GM19397 (cell line): ENCODE data around the gene MST1R.
"Not testable (repeated sequence)": the region's sequence is repeated elsewhere in the genome, so short reads cannot be mapped to it uniquely, and the experiment has no call there.

ENCODE experiments used
- ATAC-seq: cut with Tn5 transposase; IDR thresholded peaks from one replicate; pipeline ENCODE4 v1.9.1; 2021; ENCODE audit warnings: mild to moderate bottlenecking, moderate library complexity; ENCODE audit not compliant: unreplicated experiment

MST1R gene

DNA sequence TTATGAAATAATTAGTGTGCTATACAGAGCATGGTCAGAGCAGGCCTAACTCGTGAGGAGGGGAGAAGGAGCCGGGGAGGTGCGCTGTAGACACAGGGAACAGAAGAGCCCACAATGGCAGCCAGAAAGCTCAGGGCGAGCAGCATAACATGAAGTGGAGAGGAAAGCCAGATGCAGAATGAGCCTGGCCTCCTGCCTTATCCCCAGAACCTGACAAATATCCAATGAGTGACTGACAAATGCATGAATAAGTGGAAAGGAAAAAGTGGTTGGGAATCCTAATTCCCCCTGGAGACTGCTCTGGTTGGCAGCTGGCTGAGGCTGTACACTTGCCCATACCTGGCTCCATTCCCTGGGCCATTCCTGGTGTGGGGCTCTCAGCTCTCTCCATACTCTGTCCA lies 9.2 kb upstream of the MST1R start:
- no peak for ATAC-seq

DNA sequence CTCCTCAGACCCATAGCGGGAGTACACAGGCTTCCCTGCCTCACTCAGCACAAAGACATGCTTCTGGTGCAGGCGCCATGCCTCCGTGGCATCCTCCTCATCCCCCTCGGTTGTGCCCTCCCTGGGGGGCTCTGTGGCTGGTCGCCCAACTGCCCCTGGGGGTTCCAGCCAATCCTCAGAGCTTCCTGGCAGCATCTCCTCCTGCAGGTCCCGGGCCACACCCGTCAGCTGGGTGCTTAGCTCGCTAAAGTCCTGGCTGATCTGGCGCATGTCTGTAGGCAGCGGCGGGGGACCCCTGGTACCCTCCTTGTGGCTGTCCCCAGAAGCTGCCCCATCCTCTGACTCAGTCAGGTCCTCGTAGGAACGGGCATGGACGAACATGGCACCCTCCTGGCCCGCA lies 7.9 kb upstream of the MST1R start:
- ATAC-seq: no peak

DNA sequence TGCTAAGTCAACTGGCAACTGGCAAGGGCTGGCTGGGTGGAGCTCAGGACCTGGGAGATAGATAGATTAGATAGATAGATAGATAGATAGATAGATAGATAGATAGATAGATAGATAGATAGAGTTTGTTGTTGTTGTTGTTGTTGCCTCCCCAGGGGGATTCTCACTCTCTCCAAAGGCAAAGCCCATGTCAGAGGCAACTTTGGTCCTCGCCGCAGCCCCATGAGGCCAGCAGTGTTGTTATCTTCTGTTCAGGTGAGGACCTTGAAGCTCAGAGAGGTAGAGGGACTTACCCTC lies 7.4 kb upstream of the MST1R start:
- no peak for ATAC-seq

DNA sequence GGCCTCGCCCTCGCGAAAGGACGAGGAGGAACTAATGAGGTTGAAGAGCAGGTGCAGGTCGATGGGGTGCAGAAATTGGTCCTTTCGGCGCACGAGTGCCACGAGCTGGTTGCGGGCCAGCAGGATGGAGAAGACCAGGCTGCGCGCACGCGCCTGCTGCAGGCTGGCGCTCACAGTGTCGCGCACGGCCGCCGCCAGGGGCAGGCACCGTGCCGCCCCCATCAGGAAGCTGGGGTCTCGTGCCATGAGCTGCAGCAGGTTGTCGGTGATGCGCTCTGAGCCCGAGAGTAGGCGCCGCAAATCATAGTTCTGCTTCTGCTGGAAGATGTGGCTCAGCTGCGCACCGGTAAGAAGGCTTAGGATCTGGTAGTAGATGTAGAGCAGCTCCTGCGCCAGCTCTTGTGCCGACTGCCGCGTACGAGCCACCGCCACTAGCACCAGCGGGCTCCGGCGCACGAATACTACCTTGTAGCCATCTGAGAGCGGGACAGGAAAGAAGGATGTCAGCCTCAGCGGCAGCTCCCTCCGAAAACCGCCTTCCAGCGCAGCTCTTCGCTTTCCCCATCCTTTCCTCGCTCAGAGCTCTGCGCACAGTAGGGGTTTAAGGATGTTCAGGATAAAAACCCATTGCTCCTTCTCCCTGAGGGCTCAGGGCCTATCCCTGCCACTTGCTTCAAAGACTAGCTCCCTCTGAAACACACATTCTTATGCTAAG lies 6.9 kb upstream of the MST1R start:
- ATAC-seq: no peak

DNA sequence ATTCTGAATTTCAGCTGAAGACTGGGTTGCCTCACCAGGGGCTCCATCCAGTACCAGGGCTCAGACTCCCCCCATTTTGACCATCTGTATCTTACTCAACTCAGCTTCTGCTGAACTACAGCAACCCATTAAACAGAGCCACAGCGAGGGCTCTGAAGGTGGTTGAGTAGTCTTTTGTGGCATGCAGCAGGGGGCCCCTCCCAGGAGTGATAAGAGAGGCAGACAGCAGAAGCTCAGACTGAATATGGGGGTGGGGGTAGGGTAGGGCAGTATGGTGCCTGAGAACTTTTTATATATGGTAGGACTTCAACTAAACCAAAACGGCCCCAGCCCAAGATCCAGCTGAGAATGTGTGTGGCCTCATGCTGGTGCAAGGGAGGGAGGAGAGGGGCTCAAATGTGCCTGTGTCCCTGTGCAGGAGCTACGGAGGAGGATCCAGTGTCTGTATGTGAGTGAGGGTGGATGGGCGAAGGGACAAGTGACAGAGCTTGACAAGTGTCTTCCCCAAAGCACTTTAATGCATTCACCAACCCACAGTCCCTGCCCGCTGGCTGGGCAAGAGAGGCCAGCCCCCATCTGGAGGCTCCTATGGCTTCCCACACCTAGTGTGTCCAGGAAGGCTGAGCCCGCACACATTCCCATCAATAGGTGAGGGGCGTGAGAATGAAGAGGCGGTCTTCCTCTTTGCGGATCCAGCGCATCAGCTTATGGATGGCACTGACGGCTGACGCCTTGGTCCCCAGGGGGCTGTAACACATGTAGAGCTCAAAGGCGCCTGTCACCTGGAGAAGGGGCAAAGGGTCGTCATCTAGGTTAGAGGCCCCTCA lies 4.9 kb upstream of the MST1R start:
- ATAC-seq: no peak

DNA sequence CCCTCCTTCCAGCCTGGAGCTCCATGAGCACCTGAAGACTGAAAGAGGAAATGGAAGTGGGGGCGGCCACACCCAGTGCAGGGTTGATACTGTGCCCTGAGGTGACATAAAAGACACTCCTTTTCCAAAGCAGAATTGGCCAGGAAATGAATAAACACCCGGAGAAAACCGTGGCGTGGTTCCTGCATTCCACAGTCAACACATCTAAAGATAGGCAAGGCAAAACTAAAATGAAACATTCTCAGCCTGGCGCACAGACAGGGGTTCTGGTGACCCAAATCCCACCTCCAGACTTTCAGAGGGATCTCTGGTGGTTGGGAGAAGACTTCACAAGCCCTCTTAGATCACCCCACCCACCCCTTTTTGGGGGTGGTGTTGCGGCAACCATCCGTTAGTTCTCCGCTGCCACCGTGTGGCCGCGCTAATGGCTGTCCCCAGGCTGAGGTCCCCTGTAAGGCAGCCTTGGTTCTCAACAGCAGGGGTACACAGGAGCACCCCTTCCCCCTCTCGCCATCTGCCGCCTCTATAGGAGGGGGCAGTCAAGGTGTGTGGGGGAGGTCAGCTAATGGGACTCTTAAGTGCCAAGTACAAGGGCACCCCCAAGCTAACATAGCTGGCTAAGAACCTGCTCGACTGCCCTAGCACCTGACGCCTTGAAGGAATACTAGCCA lies 2.5 kb upstream of the MST1R start:
- ATAC-seq: no peak

DNA sequence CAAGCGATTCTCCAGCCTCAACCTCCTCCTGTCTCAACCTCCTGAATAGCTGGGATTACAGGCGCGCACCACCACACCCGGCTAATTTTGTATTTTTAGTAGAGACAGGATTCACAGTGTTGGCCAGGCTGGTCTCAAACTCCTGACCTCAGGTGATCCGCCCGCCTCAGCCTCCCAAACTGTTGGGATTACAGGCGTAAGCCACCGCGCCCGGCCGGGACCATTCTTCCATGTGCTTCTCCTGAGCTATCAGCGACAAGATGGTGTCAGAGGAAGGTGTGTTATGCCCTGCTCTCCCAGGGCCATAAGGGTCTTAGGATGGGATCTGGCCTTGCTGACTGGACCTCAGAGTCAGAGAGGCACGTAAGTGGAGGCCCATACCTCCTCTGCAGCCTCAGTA lies 775 bp upstream of the MST1R start:
- not testable (repeated sequence) for ATAC-seq

DNA sequence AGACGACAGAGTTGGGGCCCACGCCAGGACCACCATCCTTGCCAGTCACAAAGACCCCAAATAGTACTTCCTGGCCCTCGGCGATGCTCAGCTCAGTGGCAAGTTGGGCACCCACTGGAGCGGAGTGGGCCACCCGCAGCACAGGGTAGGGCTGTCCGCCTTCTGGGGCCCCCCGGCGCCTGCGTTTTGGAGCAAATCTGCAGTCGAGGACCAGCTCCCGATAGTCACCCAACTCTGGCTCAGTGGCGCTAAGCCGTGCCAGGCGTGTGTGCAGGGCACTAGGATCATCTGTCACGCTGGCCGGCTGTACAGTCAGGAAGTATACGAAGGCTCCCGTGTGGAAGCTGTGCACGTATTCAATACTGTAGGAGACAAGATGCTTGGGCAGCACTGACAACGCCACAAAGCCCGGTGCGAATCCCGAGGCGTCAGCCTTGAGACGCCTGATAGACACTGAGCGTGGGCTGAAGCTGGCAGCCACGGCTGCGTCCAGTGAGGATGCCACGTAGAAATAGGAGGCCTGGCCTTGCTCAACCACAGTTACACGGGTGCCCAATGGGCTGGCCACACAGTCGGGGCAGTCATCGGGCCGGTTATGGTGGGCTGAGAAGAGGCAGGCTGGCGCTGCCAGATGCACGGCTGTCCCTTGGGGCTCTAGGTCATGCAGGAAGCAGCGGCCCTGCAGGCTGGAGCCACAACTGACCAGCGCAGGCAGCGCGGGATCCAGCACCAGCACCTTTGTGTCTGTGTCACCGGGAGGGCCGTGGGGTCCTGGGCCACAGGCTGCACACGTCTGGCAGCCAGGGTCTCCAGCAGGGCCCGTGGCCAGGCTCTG lies 945 bp downstream of the MST1R start:
- ATAC-seq: no peak

DNA sequence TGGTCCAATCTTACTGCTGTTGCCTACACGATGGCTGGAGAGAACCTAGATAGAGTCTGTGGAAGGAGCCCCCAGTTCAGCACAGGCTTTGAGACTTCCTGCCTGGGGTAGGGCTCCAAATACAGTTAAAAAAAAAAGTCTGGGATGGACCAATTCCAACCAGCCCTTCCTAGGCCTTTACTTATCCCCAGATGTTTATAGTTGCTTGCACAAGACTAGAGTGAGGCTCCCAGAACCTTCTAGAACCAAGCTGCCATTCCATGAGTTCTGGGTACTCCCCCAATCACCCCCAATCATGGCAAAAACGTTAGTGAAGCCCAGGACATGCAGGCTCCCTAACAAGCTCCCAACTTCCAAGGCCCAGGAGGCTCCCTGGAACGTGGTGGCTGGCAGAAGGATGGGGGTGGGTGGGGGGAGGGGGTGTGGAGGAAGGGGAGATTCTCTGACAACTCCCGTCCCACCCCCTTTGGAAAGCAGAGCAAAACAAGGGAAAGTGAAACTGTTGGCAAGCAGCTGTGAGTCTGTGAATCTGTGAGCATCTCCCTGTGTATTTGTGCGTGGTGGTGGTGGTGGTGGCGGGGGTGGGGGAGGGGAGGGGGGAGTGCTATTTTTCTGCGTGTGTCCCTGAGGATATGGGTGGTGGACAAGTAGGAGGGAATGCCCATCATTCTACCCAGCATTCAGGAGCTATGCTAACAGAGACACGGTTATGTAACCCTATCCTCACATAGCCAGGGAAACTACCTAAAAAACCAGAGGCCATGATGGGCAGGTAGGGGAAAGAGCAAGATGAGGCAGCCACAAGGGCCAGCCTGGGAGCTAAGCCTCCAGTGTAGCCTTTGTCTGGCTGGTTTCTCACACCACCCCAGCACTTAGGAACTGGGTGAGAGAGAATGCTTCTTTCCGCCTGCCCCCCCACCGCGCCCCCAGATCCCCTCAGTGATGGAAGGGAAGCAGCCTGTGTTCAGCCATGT lies 2.0 kb downstream of the MST1R start:
- ATAC-seq: no peak

DNA sequence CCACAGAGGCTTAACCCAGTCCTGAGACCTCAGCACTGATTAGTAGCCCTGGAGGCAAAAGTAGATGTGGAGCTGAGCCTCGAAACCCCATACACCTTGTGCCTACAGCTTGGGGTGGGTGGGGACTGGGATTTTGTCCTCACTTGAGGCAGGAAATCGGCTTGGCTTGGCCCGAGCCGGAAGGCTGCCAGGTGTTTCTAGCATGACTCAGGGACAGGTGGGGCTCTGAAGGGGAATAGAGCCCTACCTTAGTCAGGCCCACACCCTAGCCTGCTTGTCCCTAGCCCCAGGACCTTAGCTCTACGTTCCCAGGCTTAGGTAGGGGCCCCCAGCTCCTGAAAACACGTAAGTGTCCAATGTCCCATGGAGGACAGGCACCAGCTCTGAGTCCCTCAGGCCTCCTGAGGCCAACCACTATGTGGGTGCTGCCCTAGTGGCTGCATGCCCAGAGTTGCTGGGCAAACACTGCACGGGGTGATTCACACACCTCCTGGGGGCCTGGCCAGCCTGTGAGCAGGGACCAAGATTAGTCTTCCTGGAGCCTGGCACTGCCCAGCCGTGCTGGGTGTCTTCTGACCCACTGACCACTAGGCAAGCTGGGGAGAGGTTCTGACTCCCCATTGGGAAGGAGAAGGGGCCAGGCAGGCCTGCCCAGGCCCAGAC lies 3.1 kb downstream of the MST1R start:
- no peak for ATAC-seq

DNA sequence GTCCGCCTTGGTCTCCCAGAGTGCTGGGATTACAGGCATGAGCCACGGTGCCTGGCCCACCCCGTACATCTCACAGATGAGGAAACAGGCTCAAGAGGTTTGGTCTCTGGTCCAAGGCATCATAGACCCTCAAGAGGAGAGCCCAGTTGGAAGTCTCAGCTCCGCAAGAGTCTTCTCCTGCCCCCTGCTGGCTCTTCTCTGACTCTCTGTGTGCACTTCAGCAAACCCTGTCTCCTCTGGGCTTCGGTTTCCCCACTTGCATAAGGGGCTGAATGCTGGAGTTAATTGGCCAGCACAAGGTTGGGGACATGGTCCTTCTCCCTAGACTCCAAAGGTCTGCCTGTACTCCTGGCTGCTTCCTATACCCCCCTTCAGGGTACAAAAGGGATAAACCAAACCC lies 3.9 kb downstream of the MST1R start:
- ATAC-seq: no peak

DNA sequence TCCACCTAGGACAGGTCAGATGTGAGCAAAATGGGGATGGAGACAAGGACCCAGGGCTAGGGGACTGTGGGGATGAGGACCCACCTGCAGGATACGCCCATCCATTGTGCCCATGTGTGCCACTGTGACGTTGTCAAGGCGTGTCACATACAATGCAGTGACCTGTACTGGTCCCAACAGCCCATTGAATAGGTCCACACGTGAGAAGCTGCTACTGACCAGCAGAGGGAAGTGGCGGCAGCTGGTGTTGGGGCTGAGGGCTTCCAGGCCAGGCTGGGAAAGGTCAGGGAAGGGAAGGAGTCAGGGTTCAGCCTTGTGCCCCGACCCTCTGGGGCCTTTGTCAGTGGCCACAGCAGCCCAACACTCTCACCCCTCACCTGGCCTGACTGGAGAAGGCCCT lies 4.7 kb downstream of the MST1R start:
- ATAC-seq: no peak

DNA sequence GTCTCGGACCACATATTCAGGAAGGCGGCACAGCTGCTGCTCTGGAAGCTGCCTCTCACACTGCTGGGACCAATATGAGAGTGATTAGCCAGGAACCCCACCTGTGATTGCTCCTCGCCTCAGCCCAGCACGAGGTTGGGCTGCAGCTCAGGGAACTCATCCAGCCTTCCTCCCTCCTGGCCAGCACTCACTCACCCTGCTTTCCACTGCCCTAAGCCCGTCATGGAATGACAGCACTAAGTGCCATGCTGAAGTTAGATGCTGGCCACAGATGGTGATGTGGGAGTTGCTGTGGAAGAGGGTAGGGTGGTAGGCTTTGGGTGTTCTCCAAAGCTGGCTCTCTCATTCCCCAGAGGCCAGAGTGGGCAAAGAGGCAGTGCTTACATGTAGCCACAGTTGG lies 7.3 kb downstream of the MST1R start:
- no peak for ATAC-seq

DNA sequence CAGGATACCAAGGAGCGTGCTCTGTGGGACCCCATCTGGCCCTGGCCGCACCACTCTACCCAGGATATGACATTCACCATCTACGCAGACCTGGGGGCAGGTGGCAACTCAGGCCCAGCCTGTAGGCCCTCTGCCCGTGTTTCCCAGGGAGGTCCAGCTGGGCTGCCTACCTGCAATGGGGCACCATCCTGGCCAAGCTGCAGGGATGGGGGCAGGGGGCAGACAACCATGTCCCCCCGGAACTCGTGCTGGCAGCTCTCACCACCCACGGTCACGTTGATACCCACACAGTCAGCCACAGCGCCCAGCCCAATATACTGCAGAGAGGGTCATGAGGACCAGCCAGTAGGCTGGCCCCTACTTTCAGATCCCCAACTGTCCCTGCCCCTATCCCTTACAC lies 7.9 kb downstream of the MST1R start:
- no peak for ATAC-seq

DNA sequence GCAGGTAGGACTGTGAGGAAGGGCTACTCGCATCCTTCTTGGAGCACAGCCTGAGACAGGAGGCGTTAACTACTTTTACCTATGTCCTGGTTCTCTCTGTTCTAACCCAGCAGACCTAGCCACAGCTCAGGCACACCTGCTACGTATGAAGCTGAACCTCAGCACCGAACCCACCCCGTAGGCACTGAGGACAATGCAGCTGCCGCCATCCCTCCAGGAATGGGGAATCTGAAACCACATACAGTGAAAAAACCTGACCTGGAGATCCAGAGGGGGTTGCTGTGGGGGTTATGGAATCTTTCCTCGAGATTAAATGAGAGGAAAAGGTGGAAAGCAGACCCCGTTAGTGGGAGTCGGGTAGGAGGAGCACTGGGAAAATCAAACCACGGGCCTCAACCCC lies 14.4 kb downstream of the MST1R start:
- ATAC-seq: no peak

DNA sequence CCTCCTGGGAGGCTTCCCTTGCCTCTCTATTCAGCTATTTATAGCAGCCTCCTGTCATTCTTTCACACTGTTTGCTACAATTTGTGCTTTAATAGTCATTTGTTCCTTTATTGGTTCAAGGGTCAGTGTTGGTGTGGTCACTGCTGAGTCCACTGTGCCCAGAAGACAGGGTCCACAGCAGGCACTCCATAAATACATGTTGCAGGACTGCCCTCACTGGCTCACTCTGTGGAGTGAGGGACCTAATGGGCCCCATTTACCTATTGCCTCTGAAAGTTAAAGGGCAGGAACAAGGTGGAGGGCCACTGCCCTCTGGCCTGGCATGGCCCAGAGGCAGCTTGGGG lies 16.8 kb downstream of the MST1R start:
- no peak for ATAC-seq

DNA sequence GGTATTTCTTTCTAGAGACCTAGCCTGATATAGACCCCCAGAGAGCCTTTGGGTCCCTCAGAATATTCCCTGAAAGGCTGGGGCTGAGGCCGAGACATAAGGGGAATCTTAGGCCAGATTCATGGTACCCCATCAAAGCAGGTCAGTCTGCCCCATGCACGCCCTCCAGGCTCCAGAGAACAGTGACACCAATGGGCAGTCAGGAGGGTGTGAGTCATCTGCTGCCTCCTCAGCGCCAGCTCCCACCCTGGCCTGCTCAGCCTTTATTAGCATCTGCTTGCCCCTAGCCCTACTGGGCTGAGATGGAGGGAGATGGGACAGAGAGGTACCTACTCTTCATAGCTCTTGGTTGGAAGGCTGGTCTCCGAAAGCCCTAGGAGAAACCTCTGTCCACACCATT lies 19.7 kb downstream of the MST1R start:
- ATAC-seq: no peak

DNA sequence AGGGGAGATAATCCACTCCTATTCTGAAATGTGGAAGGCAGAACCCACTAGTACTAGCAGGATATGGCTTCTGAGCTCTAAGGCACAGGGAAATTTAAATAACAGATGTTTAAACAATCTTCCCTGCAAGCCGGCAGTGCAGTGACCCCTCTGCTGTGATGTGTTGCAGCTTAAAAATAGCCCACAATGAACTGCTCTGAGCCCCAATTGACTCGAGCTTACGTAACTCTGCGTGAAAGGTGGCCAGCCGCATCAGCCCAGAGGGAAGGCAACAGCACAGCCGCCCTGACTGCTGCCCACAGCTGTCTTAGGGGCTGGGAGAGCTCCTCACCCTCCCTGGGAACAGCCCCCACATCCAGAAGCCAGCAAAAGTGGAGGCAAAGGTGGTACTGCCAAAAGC lies 21.5 kb downstream of the MST1R start:
- no peak for ATAC-seq

DNA sequence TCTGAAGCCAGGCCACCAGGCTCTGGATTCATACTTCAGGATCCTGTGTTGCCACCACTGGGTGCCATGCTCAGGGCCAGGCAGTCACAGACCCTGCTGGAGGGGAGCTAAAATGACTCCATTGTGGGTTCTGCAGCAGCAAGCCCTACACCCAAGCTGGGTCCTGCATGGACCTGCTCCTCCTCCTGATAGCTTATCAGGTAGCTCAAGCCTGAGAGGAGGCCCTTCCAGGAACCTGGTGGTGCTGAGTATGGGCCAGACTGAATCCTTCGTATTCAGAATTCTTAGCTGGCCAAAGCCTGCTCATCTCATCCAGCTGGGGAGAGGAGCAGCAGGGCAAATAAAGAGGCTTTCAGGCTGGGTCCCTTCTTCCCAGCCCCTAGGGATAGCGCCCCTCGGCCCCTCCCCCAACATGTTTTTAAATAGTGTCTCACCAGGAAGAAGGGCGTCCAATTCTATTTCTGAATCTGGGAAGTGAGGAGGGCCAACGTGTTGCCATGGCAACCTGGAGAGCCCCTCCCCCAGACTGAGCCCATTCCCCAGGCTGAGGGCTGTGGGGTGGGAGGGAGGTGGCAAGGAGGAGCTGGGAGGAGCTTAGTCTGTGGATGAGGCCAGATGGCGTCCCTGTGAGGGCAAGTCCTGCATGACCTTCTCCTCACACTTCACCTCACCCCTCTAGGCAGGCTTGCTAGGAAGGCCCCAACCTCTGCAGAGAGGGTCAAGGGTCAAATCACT lies 22.9 kb downstream of the MST1R start:
- ATAC-seq: no peak
